Ureter (tissue), 1 donor: ENCODE measurements around the gene OSBPL7. TPM values are rescaled to one million over a fixed set of nuclear protein-coding genes. Genes with fewer than 3 reads are reported as not detected.
"Not testable (repeated sequence)": the region's sequence is repeated elsewhere in the genome, so short reads cannot be mapped to it uniquely, and the experiment has no call there.

ENCODE experiments used
- DNase-seq: peaks from one replicate; pipeline ENCODE4 v3.0.0-alpha.2; 2020; ENCODE audit warnings: low spot score
- total RNA-seq: library from RNA; stranded (reverse); gene quantifications from one replicate; pipeline ENCODE4 v1.2.4, GENCODE V29; 2023
- donor health status: DM: yes; HTN: yes; CAD: no.

The OSBPL7 gene
- total RNA-seq, 1 donor from 2014 or later: 27.2 TPM

DNA sequence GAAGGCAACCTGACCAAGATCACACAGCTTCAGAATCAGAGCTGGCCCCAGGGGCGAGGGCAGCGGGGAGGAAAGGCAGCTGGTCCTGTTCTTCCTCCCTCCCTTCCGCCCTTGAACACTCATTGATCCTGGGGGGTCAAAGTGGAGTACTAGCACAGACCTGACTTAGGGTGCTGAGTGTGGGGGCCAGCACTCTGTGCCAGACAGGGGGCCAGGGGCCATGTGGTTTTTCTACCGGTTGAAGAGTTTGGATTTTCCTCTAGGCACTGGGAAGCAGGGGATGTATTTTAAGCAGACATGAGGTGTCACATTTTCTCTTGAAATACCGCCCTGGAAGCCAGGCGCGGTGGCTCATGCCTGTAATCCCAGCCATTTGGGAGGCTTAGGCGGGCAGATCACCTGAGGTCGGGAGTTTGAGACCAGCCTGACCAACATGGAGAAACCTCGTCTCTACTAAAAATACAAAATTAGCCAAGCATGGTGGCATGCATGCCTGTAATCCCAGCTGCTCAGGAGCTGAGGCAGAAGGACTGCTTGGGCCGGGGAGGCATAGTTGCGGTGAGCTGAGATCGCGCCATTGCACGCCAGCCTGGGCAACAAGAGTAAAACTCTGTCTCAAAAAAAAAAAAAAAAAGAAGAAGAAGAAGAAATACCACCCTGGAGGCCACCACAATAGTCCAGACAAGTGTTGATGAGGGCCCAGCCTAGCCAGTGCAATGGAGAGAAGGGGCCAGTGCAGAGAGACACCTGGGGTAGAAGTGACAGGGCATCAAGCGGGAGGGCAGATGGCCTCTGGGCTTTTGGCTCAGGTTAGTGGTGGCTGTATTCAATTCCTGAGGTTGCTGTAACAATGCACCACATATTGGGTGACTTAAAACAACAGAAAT is 15.3 kb downstream of the OSBPL7 start:
- no peak for DNase-seq

- no peak for DNase-seq
Measured at GRCh38 chr17:47804461-47804860, 17.1 kb downstream of the OSBPL7 start.

DNA sequence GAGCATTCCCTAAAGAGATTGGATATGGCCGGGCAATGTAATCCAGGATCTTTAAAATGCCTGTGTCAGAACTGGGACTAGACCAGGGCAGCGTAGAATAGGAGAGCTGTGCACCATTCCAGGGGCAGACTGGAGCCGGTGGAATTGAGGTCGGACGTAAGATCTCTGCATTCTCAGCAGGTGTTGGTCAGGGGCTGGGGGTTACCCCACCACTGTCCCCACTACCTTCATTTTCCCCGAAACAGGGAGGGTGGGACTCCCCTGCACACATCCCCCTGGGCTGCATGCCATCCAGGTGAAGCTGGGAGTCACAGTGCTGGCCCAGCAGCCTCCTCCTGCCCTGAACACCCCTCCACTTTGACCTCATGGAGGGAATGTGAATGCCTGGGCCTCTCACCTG is 17.8 kb downstream of the OSBPL7 start:
- DNase-seq: peak; percentile 28

DNA sequence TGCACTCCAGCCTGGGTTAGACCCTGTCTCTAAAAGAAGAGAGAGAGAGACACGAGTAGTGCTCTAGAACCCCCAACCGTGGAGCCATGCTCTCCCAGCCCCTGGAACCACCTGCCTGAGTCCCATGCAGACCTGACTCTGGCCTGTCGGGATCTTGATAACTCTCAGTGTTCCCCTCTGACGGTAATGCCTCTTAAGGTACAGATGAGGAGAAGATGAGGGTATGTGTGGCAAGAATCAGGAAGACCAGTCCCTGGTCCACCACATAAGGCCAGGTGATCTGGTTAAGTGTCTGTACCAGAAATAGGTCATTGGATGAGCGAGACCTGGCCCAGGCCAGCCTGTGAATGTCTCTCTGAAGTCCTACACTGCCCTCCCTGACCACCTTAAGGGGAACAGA is 18.4 kb downstream of the OSBPL7 start:
- peak; percentile 15 for DNase-seq

DNA sequence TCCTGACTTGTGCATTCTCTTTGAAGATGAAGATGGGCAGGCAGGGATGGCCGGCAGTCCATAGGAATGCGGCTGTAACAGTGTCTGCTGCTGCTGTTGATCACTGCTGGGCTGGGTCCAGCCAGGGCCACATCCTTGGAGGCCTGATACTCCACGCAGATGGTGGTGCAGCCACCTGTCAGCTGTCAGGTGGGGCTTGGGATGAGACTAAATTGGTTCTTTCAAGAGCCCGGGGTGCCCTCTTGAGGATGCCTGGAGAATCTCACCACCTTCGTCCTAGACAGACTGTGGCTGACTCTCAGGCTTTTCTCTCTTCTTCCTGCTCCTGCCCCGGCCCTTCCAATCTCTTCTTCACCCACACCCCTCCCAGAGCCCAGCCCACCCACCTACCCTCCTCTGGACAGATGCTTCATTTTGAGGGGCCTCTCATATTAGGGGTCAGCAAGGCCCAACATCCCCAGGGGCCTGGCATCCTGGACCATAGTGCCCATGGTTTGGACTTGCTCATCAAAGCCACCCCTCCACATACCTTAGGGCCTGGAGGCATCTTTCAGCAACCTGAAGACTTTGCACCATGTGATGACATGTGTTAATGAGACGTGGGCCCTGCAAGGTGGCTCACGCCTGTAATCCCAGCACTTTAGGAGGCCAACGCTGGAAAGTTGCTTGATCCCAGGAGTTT is 19.1 kb downstream of the OSBPL7 start:
- DNase-seq: peak; percentile 47

- peak; percentile 15 for DNase-seq
Measured at GRCh38 chr17:47801906-47802305, 19.7 kb downstream of the OSBPL7 start.

DNA sequence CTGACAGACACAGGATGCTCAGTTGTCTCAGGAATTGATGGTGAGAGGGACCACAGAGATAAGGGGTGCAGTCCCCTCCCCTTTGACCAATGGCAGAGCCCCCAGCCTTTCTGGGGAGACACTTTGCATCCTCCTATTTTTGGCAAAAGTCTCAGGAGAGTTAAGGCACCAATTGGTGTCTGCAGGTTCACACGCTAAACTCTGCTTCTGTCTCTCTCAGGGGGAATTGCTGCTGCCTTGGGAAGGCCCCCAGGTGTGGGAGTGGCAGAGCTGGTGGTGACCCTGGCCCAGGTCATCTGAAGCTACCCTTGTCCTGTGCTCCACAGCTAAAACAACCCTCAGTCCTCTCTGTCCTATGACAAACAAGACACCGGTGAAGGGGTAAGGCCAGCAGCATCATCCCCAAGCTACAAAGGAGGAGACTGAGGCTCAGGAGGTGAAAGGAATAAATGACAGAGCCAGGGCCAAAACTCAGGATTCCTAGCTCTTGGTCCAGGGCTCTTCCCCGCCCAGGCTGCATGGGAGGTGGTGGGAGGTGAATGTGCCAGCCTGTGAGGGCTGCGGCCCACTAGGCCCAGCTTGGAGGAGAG is 20.3 kb downstream of the OSBPL7 start:
- DNase-seq: peak; percentile 26

DNA sequence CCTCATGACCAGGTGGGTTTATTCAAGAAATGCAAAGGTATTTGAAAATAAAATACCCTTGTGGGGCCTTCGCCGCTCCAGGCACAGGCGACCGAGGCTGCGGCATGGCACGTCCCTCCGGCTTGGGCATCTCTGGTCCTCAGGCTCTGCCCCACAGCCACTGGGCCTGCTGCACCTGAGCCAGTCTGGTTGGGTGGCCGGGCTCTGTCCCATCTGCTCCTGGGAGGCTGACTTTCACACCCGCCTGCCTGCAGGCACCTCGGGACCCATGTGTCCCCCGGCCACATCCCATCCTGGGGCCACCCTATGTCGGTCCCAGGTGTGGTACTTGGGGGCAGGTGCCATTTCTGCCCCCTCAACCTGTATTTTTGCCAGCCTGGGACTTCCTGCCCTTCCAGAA is 20.9 kb downstream of the OSBPL7 start:
- peak; percentile 33 for DNase-seq

DNA sequence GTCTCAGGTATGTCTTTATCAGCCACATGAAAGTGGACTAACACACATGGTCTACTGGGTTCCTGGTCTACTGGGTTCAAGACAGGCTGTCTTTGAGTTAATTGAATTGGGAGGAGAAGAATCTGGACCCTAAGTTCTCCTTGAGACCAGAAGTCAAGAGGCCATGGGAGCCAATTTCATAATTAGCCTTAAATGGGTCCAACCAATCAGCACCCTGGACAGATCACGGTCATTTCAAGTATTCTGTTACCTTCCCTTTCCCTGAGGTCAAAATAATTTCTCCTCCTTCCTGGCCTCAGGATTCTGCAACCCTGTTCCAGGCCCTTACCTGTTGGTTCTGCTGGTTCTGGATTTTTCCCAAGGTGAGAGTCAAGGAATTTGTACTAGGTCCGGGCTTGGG is 23.8 kb downstream of the OSBPL7 start:
- DNase-seq: peak; percentile 7

DNA sequence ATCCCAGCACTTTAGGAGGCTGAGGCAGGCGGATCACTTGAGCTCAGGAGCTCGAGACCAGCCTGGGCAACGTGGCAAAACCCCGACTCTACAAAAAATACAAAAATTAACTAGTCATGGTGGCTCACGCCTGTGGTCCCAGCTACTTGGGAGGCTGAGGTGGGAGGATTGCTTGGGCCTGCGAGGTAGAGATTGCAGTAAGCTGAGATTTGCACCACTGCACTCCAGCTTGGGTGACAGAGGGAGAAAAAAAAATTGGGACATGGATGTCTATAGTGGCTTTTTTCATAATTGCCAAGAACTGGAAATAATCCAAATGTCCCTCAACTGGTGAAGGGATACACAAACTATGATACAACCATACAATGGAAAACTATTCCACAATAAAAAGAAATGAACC is 28.6 kb downstream of the OSBPL7 start:
- DNase-seq: peak; percentile 8

- no peak for DNase-seq
Measured at GRCh38 chr17:47792457-47792856, 29.1 kb downstream of the OSBPL7 start.

- DNase-seq: peak; percentile 9
Measured at GRCh38 chr17:47791025-47791424, 30.6 kb downstream of the OSBPL7 start.

- peak; percentile 62 for DNase-seq
Measured at GRCh38 chr17:47789611-47790561, 31.7 kb downstream of the OSBPL7 start.

DNA sequence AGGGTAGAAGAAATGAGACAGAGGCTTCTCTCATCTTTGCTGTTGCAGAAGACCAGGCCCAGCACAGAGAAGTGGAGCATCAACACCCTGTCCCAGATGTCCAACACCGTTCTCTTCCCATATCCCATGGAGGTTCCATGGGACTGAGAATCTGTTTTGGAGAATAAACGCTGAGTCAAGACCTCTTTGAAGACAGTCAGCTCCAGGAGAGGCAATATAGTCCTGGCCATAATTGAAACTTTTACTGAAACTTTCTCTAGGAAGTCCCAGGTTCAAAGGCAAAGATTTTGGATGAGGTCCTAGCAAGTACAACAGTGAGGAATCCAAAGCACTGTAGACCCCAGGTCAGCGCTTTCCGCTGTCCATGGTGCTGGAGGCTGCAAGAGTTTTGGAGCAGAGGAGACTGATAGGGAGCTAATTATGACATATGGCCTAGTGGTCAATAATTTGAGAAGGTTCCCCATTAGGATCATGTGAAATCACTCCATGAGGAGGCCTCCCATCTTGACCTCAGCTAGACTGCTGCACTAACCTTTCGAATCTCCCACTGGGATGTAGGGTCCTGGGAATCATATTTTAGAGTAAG is 36.0 kb downstream of the OSBPL7 start:
- DNase-seq: peak; percentile 4

GRCh38 chr17:47781397-47781796 is 40.2 kb downstream of the OSBPL7 start:
- no peak for DNase-seq

- no peak for DNase-seq
Measured at GRCh38 chr17:47778184-47778635, 43.4 kb downstream of the OSBPL7 start.

DNA sequence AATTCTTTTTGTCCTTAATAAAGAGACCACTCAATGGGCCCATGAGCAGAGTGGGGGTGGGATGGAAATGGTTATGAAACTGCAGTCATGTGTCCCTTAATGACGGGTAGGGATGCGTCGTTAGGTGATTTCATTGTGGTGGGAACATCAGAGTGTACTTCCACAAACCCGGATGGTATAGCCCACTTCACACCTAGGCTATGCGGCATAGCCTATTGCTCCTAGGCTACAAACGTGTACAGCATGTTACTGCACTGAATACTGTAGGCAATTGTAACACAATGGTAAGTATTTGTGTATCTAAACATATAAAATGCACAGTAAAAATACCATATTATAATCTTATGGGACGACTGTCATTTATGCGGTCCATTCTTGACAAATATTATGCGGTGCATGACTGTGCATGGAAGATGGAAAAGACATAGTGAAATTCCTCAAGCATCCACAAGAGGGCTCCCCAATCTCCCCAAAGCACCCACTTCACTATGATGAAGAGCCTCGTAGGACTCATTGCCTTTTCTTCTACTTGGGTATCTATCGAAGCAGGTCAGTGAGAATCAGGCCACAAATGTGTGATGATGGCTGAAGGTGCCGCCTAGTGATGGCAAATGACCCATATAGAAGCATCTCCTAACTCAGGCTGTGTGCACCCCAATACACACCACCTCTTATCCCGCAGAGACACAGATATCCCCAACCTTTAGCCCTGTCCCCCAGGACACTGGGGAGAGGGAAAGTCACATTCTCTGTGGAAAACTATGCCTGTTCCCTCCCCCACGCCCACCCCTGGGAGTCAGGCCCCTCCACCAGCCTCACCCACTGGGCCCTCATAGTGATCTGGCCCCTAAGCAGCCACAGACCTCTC is 45.0 kb downstream of the OSBPL7 start:
- no peak for DNase-seq

GRCh38 chr17:47774987-47775580 is 46.5 kb downstream of the OSBPL7 start:
- DNase-seq: no peak

DNA sequence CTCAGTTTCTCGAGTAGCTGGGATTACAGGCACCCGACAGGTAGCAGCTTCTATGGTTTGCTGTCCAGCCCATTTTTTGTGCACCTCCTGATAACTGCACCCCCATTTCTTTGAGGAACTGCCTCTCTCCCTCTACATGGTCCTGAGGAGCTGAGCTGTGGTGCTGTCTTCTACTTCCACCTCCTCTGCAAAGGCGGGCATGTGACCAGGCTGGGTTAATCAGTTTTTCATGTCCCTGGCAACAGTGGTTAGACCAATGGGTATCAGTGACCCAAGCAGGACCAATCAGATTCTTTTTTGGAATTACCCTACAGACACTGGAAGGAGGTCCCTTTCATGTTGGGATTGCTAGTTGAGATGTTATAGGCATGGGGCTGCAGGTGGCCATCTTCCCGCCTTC is 47.3 kb downstream of the OSBPL7 start:
- no peak for DNase-seq

DNA sequence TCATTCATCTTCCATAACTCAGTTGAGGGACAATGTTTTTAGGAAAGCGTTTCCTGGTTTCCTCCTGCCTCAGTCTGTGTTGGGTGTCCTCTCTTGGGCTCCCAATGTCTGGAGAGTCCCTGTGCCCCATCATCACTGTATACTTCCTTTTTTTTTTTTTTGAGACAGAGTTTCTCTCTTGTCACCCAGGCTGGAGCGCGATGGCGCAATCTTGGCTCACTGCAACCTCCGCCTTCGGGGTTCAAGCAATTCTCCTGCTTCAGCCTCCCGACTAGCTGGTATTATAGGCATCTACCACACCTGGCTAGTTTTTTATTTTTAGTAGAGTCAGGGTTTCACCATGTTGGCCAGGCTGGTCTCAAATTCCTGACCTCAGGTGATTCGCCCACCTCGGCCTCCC is 47.9 kb downstream of the OSBPL7 start:
- not testable (repeated sequence) for DNase-seq
